Astrocyte of the cerebellum (primary cell): ENCODE measurements around the gene PEX5L.
"Not testable (repeated sequence)": the region's sequence is repeated elsewhere in the genome, so short reads cannot be mapped to it uniquely, and the experiment has no call there.

Experiments
- DNase-seq: peaks from one replicate; pipeline ENCODE4 v3.0.0-alpha.2; 2011; ENCODE audit warnings: low read depth
- H3K4me3 ChIP-seq: 2 replicates; pipeline ENCODE4 v1.5.1; 2011; ENCODE audit warnings: mild to moderate bottlenecking, low read depth, low read length, moderate library complexity
- in situ Hi-C: cut with HindIII; loops from 2 replicates; pipeline ENCODE4 v1.10.0; 2017; ENCODE audit warnings: low sequenced_read_pairs
- TF ChIP-seq, protein P1 (sequence below): IDR thresholded peaks from 2 replicates; pipeline ENCODE4 v1.5.1; 2012; ENCODE audit warnings: low read length, low read depth, moderate library complexity, mild to moderate bottlenecking; ENCODE audit errors: missing control alignments

PEX5L gene

DNA sequence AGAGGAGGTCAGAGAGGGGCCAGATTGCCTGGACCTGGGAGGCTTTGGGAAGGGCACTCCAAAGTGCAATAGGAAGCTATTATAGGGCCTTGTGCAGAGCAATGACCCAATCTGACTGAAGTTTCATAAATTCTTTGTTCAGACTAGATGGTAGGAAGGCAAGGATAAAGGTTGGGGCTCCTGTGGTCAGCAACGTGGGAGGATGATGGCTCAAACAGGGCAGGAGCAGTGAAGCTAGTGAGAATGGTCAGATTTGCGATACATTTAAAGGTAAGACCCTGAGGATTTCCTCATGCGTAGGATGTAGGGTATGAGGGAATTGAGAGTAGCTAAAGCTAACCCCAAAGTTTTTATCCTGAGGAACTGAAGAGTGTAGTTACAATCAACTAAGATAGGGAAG lies 244.9 kb downstream of the PEX5L start:
- in situ Hi-C loops: no loop called here
- TF ChIP-seq, protein P1, sequence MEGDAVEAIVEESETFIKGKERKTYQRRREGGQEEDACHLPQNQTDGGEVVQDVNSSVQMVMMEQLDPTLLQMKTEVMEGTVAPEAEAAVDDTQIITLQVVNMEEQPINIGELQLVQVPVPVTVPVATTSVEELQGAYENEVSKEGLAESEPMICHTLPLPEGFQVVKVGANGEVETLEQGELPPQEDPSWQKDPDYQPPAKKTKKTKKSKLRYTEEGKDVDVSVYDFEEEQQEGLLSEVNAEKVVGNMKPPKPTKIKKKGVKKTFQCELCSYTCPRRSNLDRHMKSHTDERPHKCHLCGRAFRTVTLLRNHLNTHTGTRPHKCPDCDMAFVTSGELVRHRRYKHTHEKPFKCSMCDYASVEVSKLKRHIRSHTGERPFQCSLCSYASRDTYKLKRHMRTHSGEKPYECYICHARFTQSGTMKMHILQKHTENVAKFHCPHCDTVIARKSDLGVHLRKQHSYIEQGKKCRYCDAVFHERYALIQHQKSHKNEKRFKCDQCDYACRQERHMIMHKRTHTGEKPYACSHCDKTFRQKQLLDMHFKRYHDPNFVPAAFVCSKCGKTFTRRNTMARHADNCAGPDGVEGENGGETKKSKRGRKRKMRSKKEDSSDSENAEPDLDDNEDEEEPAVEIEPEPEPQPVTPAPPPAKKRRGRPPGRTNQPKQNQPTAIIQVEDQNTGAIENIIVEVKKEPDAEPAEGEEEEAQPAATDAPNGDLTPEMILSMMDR: no peak
- DNase-seq: no peak
- H3K4me3 ChIP-seq: no peak overlapping the region

DNA sequence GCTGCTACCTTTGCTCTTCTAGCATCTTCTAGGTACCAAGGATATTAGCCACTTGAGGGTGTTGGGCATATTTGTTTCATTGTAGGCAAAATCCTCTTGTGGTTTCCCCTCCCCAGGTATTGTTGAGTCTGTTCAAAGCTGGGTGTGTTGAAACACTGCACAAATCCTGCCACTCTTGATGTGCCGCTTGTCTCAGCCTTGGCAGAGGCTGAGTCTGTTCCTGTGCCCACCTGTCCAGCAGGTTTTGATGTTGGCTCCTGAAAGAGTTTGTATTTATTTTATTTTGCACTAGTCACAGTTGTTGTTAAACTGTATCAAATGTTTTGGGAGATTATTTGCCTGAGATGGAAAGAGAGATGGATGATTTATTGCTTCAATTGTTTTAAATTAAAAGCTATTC lies 247.7 kb downstream of the PEX5L start:
- in situ Hi-C loops: no loop called here
- no peak for DNase-seq
- H3K4me3 ChIP-seq: no peak overlapping the region
- TF ChIP-seq, protein P1: no peak

DNA sequence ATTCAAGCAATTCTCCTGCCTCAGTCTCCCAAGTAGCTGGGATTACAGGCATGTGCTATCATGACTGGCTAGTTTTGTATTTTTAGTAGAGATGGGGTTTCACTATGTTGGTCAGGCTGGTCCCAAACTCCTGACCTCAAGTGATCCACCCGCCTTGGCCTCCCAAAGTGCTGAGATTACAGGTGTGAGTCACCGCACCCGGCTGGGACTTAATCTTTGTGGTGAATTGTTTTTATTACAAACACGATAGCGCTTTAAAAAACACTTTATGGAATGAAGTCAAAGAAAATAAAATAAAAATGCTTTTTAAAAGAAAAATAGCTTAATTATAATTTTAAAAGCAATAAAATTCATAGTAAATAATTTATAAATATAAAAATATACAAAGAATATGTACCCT lies 253.9 kb downstream of the PEX5L start:
- in situ Hi-C loops, H3K4me3 ChIP-seq, DNase-seq: not testable (repeated sequence)

DNA sequence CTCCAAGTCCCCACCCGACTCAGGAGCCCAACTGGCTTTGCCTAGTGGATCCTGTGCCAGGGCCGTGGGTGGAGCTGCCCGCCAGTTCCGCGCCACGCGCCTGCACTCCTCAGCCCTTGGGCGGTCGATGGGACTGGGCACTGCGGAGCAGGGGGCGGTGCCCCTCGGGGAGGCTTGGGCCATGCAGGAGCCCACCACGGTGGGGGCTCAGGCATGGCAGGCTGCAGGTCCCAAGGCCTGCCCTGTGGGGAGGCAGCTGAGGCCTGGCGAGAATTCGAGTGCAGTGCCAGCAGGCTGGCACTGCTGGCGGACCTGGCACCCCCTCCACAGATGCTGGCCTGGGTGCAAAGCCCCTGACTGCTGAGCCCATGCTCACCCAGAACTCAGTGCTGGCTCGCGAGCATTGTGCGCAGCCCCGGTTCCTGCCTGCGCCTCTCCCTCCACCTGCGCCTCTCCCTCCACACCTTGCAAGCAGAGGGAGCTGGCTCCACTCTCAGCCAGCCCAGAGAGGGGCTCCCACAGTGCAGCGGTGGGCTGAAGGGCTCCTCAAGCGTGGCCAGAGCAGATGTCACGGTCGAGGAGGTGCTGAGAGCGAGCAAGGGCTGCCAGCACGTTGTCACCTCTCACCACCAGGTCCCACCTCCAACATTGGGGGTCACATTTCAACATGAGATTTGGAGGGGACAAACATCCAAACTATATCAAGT lies 261.2 kb downstream of the PEX5L start:
- in situ Hi-C loops: no loop called here
- H3K4me3 ChIP-seq: no peak overlapping the region
- TF ChIP-seq, protein P1: no peak
- no peak for DNase-seq

DNA sequence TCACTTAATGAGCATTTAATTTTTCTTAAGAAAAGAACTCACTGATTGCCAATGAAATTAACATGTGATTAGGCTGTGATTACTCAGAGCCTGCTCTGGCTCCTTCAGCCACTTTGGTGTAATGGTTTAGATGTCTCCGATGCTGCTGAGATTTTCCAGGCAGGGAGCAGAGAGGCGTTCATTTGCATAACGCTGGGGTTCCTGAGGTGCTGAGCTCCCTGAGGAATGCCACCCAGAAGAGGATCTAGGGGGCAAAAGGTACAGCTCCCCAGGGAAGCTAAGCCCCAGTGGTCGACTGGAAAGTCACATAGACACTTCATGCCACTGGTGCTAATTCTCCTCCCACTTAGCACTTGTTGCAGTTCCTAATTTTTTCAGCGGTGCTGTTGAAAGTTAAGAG lies 264.4 kb downstream of the PEX5L start:
- TF ChIP-seq, protein P1: no peak
- in situ Hi-C loops: no loop called here
- no peak for DNase-seq
- no peak overlapping the region for H3K4me3 ChIP-seq

DNA sequence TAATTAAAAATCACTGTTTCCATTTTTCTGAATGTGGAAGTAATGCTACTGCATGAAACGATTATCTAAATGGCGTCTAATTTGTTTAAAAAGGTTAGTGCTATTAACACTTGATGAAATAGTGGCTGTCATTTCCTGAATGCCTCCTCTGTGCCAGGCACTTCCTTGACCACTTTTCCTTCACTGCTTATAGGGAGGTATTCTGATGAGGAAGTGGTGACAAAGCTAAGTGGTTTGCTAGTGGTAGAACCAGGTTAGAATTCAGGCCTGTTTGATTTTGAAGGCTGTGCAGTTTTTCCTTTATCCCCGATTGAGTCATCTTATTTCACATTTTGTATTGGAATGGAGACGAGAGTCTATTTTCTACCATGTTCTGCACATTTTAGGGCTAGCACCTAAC lies 264.9 kb downstream of the PEX5L start:
- in situ Hi-C loops: no loop called here
- no peak for DNase-seq
- no peak overlapping the region for H3K4me3 ChIP-seq
- TF ChIP-seq, protein P1: no peak

DNA sequence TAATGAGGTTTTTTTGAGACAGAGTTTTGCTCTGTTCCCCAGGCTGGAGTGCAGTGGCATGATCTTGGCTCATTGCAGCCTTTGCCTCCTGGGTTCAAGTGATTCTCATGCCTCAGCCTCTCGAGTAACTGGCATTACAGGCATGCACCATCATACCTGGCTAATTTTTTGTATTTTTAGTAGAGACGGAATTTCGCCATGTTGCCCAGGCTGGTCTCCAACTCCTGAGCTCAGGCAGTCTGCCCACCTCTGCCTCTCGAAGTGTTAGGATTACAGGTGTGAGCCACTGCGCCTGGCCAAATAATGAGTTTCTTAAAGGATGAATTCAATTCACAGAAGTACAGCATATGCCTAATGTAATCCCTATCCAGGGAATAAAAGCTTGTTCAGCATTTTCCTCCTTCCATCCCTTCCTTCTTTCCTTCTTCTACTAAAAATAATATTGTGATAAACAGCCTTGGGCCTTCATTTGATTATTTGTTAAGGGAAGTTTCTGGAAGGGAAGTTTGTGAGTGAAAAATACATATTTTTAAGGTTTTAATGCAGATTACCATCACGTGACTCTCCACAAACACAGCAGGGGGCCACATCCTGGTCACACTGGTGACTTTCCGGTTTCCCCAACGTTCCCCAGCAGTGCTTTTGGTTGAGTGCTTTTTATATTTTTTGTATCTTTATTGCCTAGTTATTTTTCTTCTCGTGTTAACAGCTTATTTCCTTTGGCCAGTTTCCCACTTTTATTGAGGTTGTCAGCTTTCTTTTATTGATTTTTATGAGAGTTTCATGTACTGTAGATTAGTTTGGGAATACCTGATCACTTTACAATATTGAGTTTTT lies 267.1 kb downstream of the PEX5L start:
- TF ChIP-seq, protein P1: no peak
- in situ Hi-C loops: no loop called here
- no peak for DNase-seq
- no peak overlapping the region for H3K4me3 ChIP-seq
